Chondrocyte (in vitro differentiated cells): ENCODE data around the gene UPK1B. TPM values are rescaled to one million over a fixed set of nuclear protein-coding genes. Genes with fewer than 3 reads are reported as not detected.

Experiments used
- DNase-seq: peaks from one replicate; pipeline ENCODE4 v3.0.0; 2021; ENCODE audit warnings: mixed read lengths, low spot score
- H3K27ac Mint-ChIP-seq: one replicate; pipeline ENCODE4 v1.8.0; 2021; ENCODE audit warnings: mild to moderate bottlenecking, moderate library complexity, mixed read lengths; ENCODE audit not compliant: unreplicated experiment
- H3K27me3 Mint-ChIP-seq: 2 replicates; pipeline ENCODE4 v1.8.0; 2021; ENCODE audit warnings: low read depth, mixed read lengths
- H3K36me3 Mint-ChIP-seq: 2 replicates; pipeline ENCODE4 v1.8.0; 2021; ENCODE audit warnings: low read depth, mixed read lengths
- H3K4me1 Mint-ChIP-seq: 2 replicates; pipeline ENCODE4 v1.8.0; 2021; ENCODE audit warnings: low read depth, mild to moderate bottlenecking, mixed read lengths
- H3K4me3 Mint-ChIP-seq: one replicate; pipeline ENCODE4 v1.8.0; 2021; ENCODE audit warnings: mild to moderate bottlenecking, moderate library complexity, mixed read lengths; ENCODE audit not compliant: unreplicated experiment
- H3K9me3 Mint-ChIP-seq: 2 replicates; pipeline ENCODE4 v1.8.0; 2021; ENCODE audit warnings: low read depth, mixed read lengths
- CTCF ChIP-seq: fragments of 200-600 bp; sonication (generic); IDR thresholded peaks from 2 replicates; pipeline ENCODE4 v1.5.0; 2021; ENCODE audit warnings: antibody characterized with exemption, mild to moderate bottlenecking, moderate library complexity
- total RNA-seq: library from RNA; stranded (reverse); gene quantifications from 3 replicates; pipeline ENCODE4 v1.2.1, GENCODE V29; 2021

Gene UPK1B
- total RNA-seq, 1 donor from 2014 or later: not detected

GRCh38 chr3:119149484-119149883, 23.9 kb upstream of the UPK1B start:
- Mint-ChIP-seq H3K27ac (no peak overlapping the region), H3K4me1 (peaks cover 3% of the 10 kb centered on the region), H3K36me3 (peaks cover 8% of the 10 kb centered on the region), H3K4me3 (no peak overlapping the region), H3K9me3 (peaks cover 20% of the 10 kb centered on the region), H3K27me3 (no peaks in the 10 kb centered on the region)
- TF ChIP-seq CTCF: no peak
- no peak for DNase-seq

GRCh38 chr3:119156868-119157267, 16.5 kb upstream of the UPK1B start:
- H3K36me3 Mint-ChIP-seq: peaks cover 11% of the 10 kb centered on the region
- DNase-seq: no peak

GRCh38 chr3:119157971-119158370, 15.4 kb upstream of the UPK1B start:
- H3K36me3 Mint-ChIP-seq: peaks cover 10% of the 10 kb centered on the region
- no peak for TF ChIP-seq CTCF
- H3K27me3 Mint-ChIP-seq: peaks cover 5% of the 10 kb centered on the region
- H3K4me3 Mint-ChIP-seq: no peak overlapping the region
- H3K9me3 Mint-ChIP-seq: peaks cover 27% of the 10 kb centered on the region
- DNase-seq: no peak
- no peak overlapping the region for H3K27ac Mint-ChIP-seq
- no peaks in the 10 kb centered on the region for H3K4me1 Mint-ChIP-seq

More at GRCh38 chr3:119156868-119157267, 16.5 kb upstream of the UPK1B start:
- H3K4me3 Mint-ChIP-seq: no peak overlapping the region
- peaks cover 32% of the 10 kb centered on the region for H3K9me3 Mint-ChIP-seq
- H3K27ac Mint-ChIP-seq: no peak overlapping the region
- peaks cover 5% of the 10 kb centered on the region for H3K27me3 Mint-ChIP-seq
- no peaks in the 10 kb centered on the region for H3K4me1 Mint-ChIP-seq
- TF ChIP-seq CTCF: no peak

GRCh38 chr3:119160361-119160760, 13.0 kb upstream of the UPK1B start:
- DNase-seq: no peak
- TF ChIP-seq CTCF: no peak
- Mint-ChIP-seq H3K27me3 (peaks cover 5% of the 10 kb centered on the region), H3K9me3 (peaks cover 14% of the 10 kb centered on the region), H3K4me1 (no peaks in the 10 kb centered on the region), H3K36me3 (peaks cover 2% of the 10 kb centered on the region), H3K27ac (no peak overlapping the region), H3K4me3 (no peak overlapping the region)

- Mint-ChIP-seq H3K27ac (no peak overlapping the region), H3K4me3 (no peak overlapping the region), H3K36me3 (peaks cover 5% of the 10 kb centered on the region)
Measured at GRCh38 chr3:119160815-119161214, 12.6 kb upstream of the UPK1B start.

More at GRCh38 chr3:119160815-119161214, 12.6 kb upstream of the UPK1B start:
- no peaks in the 10 kb centered on the region for H3K4me1 Mint-ChIP-seq
- TF ChIP-seq CTCF: no peak
- no peak for DNase-seq
- H3K9me3 Mint-ChIP-seq: peaks cover 17% of the 10 kb centered on the region
- H3K27me3 Mint-ChIP-seq: peaks cover 5% of the 10 kb centered on the region
